GM23248 (cell line): ENCODE measurements around the gene RAB40AL. TPM values are rescaled to one million over a fixed set of nuclear protein-coding genes. Genes with fewer than 3 reads are reported as not detected.
"Not testable (repeated sequence)": the region's sequence is repeated elsewhere in the genome, so short reads cannot be mapped to it uniquely, and the experiment has no call there.

Source experiments
- DNase-seq: peaks from one replicate; pipeline ENCODE4 v3.0.0-alpha.2; 2015
- H2AFZ ChIP-seq: fragments of 200-600 bp; sonication (generic); 2 replicates; pipeline ENCODE4 v1.6.1; 2016; ENCODE audit warnings: antibody characterized with exemption
- H3F3A ChIP-seq: fragments of 200-600 bp; sonication (generic); 2 replicates; pipeline ENCODE4 v1.6.1; 2016; ENCODE audit warnings: mild to moderate bottlenecking, antibody characterized with exemption, mixed run types; ENCODE audit not compliant: insufficient read depth
- H3K27ac ChIP-seq: fragments of 200-600 bp; sonication (generic); 2 replicates; pipeline ENCODE4 v1.5.1; 2016; ENCODE audit warnings: mild to moderate bottlenecking
- H3K27me3 ChIP-seq: fragments of 200-600 bp; sonication (generic); replicated peaks from 2 replicates; pipeline ENCODE4 v1.6.1; 2016; ENCODE audit warnings: mild to moderate bottlenecking; ENCODE audit not compliant: insufficient read depth
- H3K36me3 ChIP-seq: fragments of 200-600 bp; sonication (generic); 2 replicates; pipeline ENCODE4 v1.6.1; 2016; ENCODE audit warnings: low read depth, mild to moderate bottlenecking
- H3K4me1 ChIP-seq: fragments of 200-600 bp; sonication (generic); 2 replicates; pipeline ENCODE4 v1.6.1; 2016; ENCODE audit warnings: mild to moderate bottlenecking; ENCODE audit not compliant: insufficient read depth
- H3K4me2 ChIP-seq: fragments of 200-600 bp; sonication (generic); one replicate; pipeline ENCODE4 v1.6.1; 2016; ENCODE audit warnings: mild to moderate bottlenecking; ENCODE audit not compliant: unreplicated experiment
- H3K4me3 ChIP-seq: fragments of 200-600 bp; sonication (generic); 2 replicates; pipeline ENCODE4 v1.5.1; 2016; ENCODE audit warnings: mild to moderate bottlenecking
- H3K79me2 ChIP-seq: fragments of 200-600 bp; sonication (generic); 2 replicates; pipeline ENCODE4 v1.6.1; 2016; ENCODE audit warnings: mild to moderate bottlenecking; ENCODE audit not compliant: insufficient read depth
- H3K9ac ChIP-seq: fragments of 200-600 bp; sonication (generic); 2 replicates; pipeline ENCODE4 v1.6.1; 2016; ENCODE audit warnings: mild to moderate bottlenecking
- H3K9me2 ChIP-seq: fragments of 200-600 bp; sonication (generic); 2 replicates; pipeline ENCODE4 v1.6.1; 2016; ENCODE audit warnings: mixed run types, mild to moderate bottlenecking, moderate library complexity; ENCODE audit not compliant: insufficient read depth
- H3K9me3 ChIP-seq: fragments of 200-600 bp; sonication (generic); one replicate; pipeline ENCODE4 v1.6.1; 2017; ENCODE audit warnings: low read depth
- H4K20me1 ChIP-seq: fragments of 200-600 bp; sonication (generic); 2 replicates; pipeline ENCODE4 v1.6.0; 2016; ENCODE audit not compliant: insufficient read depth
- EZH2 ChIP-seq: fragments of 200-600 bp; sonication (generic); IDR thresholded peaks from 2 replicates; pipeline ENCODE4 v1.6.1; 2018; ENCODE audit warnings: antibody characterized with exemption, mild to moderate bottlenecking; ENCODE audit not compliant: insufficient read depth, poor library complexity, severe bottlenecking
- EZH2phosphoT487 ChIP-seq: fragments of 200-600 bp; sonication (generic); IDR thresholded peaks from 2 replicates; pipeline ENCODE4 v1.6.1; 2018; ENCODE audit warnings: antibody characterized with exemption, moderate library complexity, mild to moderate bottlenecking, low read depth; ENCODE audit not compliant: insufficient read depth
- WGBS, 2 experiments: methylation state at CpG; one replicate each; pipeline ENCODE4 v1.1.6; 2015 to 2017; ENCODE audit warnings: low lambda C conversion rate in 2 of 2, low coverage in 1 of 2; ENCODE audit errors: missing lambda C conversion rate in 2 of 2; 5-methylcytosine and 5-hydroxymethylcytosine counted together
- in situ Hi-C: fragments of 300-500 bp; cut with MboI; formaldehyde crosslinking; loops from 2 replicates; pipeline ENCODE4 v1.15.0; 2020
- polyA plus RNA-seq: library from polyadenylated mRNA; unstranded; fragments of >200 nt; fragmentation: Nextera tagmentation; extraction: Ambion mirVana; gene quantifications from 2 replicates; pipeline ENCODE4 v1.2.1, GENCODE V29; 2016
- total RNA-seq: library from RNA; depleted of rRNA; stranded (reverse); fragments of >200 nt; shearing (Covaris generic); gene quantifications from 2 replicates; pipeline ENCODE4 v1.2.3, GENCODE V29; 2014

RAB40AL gene
- total and polyA plus RNA-seq, 2 experiments from 2014 or later, result 0.32 TPM; not detected in 1

GRCh38 chrX:102966701-102967100 lies 29.6 kb downstream of the RAB40AL start:
- H3K9me2 ChIP-seq, result no peaks in the 10 kb centered on the region
- H3K4me2 ChIP-seq, result no peak overlapping the region
- no peak overlapping the region for H3K4me3 ChIP-seq
- no peaks in the 10 kb centered on the region for H4K20me1 ChIP-seq
- H3K9me3 ChIP-seq, result peaks cover 3% of the 10 kb centered on the region
- H3K79me2 ChIP-seq, result no peaks in the 10 kb centered on the region
- H2AFZ ChIP-seq, result no peak overlapping the region
- H3F3A ChIP-seq, result peaks cover 14% of the 10 kb centered on the region; the same call in 1 of the 2 replicates
- no peaks in the 10 kb centered on the region for H3K36me3 ChIP-seq
- H3K9ac ChIP-seq, result no peak overlapping the region
- H3K27ac ChIP-seq, result peak overlapping the region; percentile 79
- in situ Hi-C loops, result no loop called here
- peaks cover 10% of the 10 kb centered on the region for H3K4me1 ChIP-seq
- TF ChIP-seq EZH2 (no peak), EZH2phosphoT487 (no peak)
- H3K27me3 ChIP-seq, result no peaks in the 10 kb centered on the region
- DNase-seq, result peak; percentile 76
- WGBS, 2 experiments, result 7 to 11% methylated on average over 2 to 3 of the region's 3 CpGs

DNA sequence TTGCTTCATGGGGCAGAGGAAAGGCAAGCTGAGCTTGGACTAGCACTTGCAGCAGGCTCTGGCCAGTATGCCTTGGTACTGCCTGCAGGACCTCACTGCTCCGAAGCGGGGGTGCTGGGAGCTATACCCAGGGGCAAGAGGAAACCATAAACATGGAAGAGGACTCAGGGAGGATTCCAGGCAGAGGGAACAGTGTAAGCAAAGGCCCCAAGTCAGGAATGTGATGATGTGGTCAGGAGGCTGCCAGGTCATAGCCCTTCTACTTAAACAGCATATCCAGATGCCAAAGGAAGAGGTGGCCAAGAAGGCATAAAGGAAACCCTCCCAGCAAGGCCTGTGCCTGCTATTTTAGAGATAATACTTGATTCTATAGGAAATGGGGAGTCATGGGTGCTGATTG lies 31.1 kb downstream of the RAB40AL start:
- DNase-seq, result no peak
- no peaks in the 10 kb centered on the region for H3K9me2 ChIP-seq
- H3K4me2 ChIP-seq, result no peak overlapping the region
- H3K27me3 ChIP-seq, result no peaks in the 10 kb centered on the region
- no peak for TF ChIP-seq EZH2phosphoT487
- no peak overlapping the region for H3K4me3 ChIP-seq
- H3K9ac ChIP-seq, result no peak overlapping the region
- H3K36me3 ChIP-seq, result no peaks in the 10 kb centered on the region
- 94 to 95% methylated on average over 2 of the region's 2 CpGs for WGBS, 2 experiments
- H3K79me2 ChIP-seq, result no peaks in the 10 kb centered on the region
- in situ Hi-C loops, result no loop called here
- H4K20me1 ChIP-seq, result no peaks in the 10 kb centered on the region
- H3F3A ChIP-seq, result peaks cover 14% of the 10 kb centered on the region; the same call in 1 of the 2 replicates
- H3K27ac ChIP-seq, result no peak overlapping the region
- H2AFZ ChIP-seq, result no peak overlapping the region
- H3K4me1 ChIP-seq, result peaks cover 7% of the 10 kb centered on the region
- H3K9me3 ChIP-seq, result peaks cover 3% of the 10 kb centered on the region

GRCh38 chrX:102971536-102971935 lies 34.5 kb downstream of the RAB40AL start:
- H3K9me3 ChIP-seq, H3K9me2 ChIP-seq, DNase-seq, H4K20me1 ChIP-seq, H3K79me2 ChIP-seq, in situ Hi-C loops, H3K27me3 ChIP-seq, H2AFZ ChIP-seq, H3K27ac ChIP-seq, H3K9ac ChIP-seq, H3K4me2 ChIP-seq, H3K36me3 ChIP-seq, H3K4me3 ChIP-seq: not testable (repeated sequence)
- peaks cover 25% of the 10 kb centered on the region for H3K4me1 ChIP-seq
- H3F3A ChIP-seq, result peaks cover 34% of the 10 kb centered on the region

DNA sequence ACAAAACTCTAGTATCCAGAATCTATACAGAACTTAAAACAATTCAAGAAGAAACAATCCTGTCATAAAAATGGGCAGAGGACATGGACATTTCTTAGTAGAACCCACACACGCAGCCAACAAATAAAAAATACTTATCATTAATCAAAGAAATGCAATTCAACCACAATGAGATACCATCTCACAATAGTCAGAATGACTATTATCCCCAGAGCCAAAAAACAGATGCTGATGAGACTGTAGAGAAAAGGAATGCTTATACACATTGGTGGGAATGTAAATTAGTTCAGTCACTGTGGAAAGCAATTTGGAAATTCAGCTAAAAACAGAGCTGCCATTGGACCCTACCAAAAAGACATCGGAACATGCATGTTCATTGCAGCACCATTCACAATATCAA lies 37.9 kb downstream of the RAB40AL start:
- peak; percentile 68 for DNase-seq
- H3K27ac ChIP-seq, result peak overlapping the region; percentile 97
- H3K4me2 ChIP-seq, result peak overlapping the region; percentile 53
- H3K4me1 ChIP-seq, result peaks cover 33% of the 10 kb centered on the region
- in situ Hi-C loops, result no loop called here
- peaks cover 37% of the 10 kb centered on the region for H3F3A ChIP-seq
- no peaks in the 10 kb centered on the region for H4K20me1 ChIP-seq
- H3K9me2 ChIP-seq, result no peaks in the 10 kb centered on the region
- no peak overlapping the region for H3K4me3 ChIP-seq
- no peak overlapping the region for H2AFZ ChIP-seq
- H3K36me3 ChIP-seq, result no peaks in the 10 kb centered on the region
- no peaks in the 10 kb centered on the region for H3K27me3 ChIP-seq
- H3K9me3 ChIP-seq, result peaks cover 3% of the 10 kb centered on the region
- peak overlapping the region; percentile 75; the same call in 1 of the 2 replicates for H3K9ac ChIP-seq
- H3K79me2 ChIP-seq, result no peaks in the 10 kb centered on the region
- 21 to 38% methylated on average over 2 of the region's 2 CpGs for WGBS, 2 experiments
- TF ChIP-seq EZH2 (no peak), EZH2phosphoT487 (no peak)

GRCh38 chrX:102976286-102976685 lies 39.2 kb downstream of the RAB40AL start:
- Histone ChIP-seq H3K4me3 (no peak overlapping the region), H2AFZ (no peak overlapping the region), H3K9me3 (no peaks in the 10 kb centered on the region), H3K4me1 (peaks cover 38% of the 10 kb centered on the region), H3K27me3 (no peaks in the 10 kb centered on the region), H3K4me2 (peak overlapping the region; percentile 53), H3K79me2 (no peaks in the 10 kb centered on the region), H3K9ac (peak overlapping the region; percentile 75), H4K20me1 (no peaks in the 10 kb centered on the region), H3F3A (peaks cover 37% of the 10 kb centered on the region), H3K27ac (peak overlapping the region; percentile 97), H3K36me3 (no peaks in the 10 kb centered on the region), H3K9me2 (no peaks in the 10 kb centered on the region)
- in situ Hi-C loops, result no loop called here
- 0 to 7% methylated on average over 1 of the region's 1 CpG for WGBS, 2 experiments
- DNase-seq, result peak; percentile 76
- TF ChIP-seq EZH2 (no peak), EZH2phosphoT487 (no peak)
